ENCODE data around the gene HYOU1. TPM values are rescaled to one million over a fixed set of nuclear protein-coding genes. Genes with fewer than 3 reads are reported as not detected.
A peak's percentile ranks its signal among the peaks of the same experiment; 100 is the strongest.
"Not testable (repeated sequence)": the region's sequence is repeated elsewhere in the genome, so short reads cannot be mapped to it uniquely, and the experiment has no call there.

Gene HYOU1
- total and polyA plus RNA-seq, 2 donors from 2014 or later = 69.0 to 187 TPM

DNA sequence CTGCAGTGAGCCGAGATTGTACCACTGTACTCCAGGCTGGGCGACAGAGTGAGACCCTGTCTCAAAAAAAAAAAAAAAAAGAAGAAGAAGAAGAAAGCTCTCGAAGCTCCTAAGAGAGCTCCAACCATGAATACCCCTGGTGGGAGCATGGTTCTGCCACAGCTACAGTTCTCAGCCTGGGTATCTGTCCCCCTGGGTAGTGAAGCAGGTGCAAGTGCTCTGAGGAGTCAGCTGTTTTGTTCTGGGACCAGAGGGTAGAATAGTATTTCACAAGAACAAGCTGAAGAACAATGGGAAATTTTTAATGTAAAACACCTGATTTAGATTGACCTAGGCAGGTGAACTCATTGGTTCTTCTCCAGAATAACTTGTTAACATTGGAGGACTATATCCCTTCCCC is 4.3 kb upstream of the HYOU1 start:
- Histone ChIP-seq H3K27ac (ENCODE audit: low read depth in 2 of 2, low read length in 2 of 2) (no peak overlapping the region), H3K4me1 (ENCODE audit: control insufficient read depth in 2 of 3, insufficient read depth in 2 of 3, low read depth in 1 of 3, low read length in 3 of 3) (peaks cover 0 to 5% (median 3%) of the 10 kb centered on the region in 3 donors)
- DNase-seq = no peak

DNA sequence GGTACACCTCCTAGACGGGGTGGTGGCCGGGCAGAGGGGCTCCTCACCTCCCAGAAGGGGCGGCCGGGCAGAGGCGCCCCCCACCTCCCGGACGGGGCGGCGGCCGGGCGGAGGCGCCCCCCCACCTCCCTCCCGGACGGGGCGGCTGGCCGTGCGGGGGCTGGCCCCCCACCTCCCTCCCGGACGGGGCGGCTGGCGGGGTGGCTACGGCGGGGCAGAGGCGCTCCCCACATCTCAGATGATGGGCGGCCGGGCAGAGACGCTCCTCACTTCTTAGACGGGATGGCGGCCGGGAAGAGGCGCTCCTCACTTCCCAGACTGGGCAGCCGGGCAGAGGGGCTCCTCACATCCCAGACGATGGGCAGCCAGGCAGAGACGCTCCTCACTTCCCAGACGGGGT is 2.1 kb upstream of the HYOU1 start:
- H3K36me3 ChIP-seq (ENCODE audit: control insufficient read depth in 2 of 3, insufficient read depth in 3 of 3, low read length in 3 of 3) = peaks cover 0 to 15% (median 6%) of the 10 kb centered on the region in 3 donors
- DNase-seq; intact Hi-C loops (cut with DNase I); H3K4me3 ChIP-seq (ENCODE audit: low read length in 3 of 3); FAIRE-seq; H3K27ac ChIP-seq (ENCODE audit: low read depth in 2 of 2, low read length in 2 of 2); H3K27me3 ChIP-seq (ENCODE audit: control insufficient read depth, insufficient read depth, low read length); H3K9me3 ChIP-seq (ENCODE audit: control insufficient read depth in 2 of 3, insufficient read depth in 1 of 3, low read length in 3 of 3); H3K9ac ChIP-seq (ENCODE audit: low read length in 3 of 3): not testable (repeated sequence)
- peaks cover 0 to 11% (median 8%) of the 10 kb centered on the region in 3 donors for H3K4me1 ChIP-seq (ENCODE audit: control insufficient read depth in 2 of 3, insufficient read depth in 2 of 3, low read depth in 1 of 3, low read length in 3 of 3)

More for the DNA sequence above, 4.3 kb upstream of the HYOU1 start:
- H3K9me3 ChIP-seq (ENCODE audit: control insufficient read depth in 2 of 3, insufficient read depth in 1 of 3, low read length in 3 of 3) = no peaks in the 10 kb centered on the region
- TF ChIP-seq CTCF (IDR thresholded peaks at IDR 0.05; ENCODE audit: borderline replicate concordance, extremely low read depth, insufficient read depth) = no peak
- peaks cover 0 to 4% (median 0%) of the 10 kb centered on the region in 3 donors for H3K36me3 ChIP-seq (ENCODE audit: control insufficient read depth in 2 of 3, insufficient read depth in 3 of 3, low read length in 3 of 3)
- no peak overlapping the region for H3K4me3 ChIP-seq (ENCODE audit: low read length in 3 of 3)
- no peak overlapping the region for H3K9ac ChIP-seq (ENCODE audit: low read length in 3 of 3)
- no peaks in the 10 kb centered on the region for H3K27me3 ChIP-seq (ENCODE audit: control insufficient read depth, insufficient read depth, low read length)
- intact Hi-C loops (cut with DNase I) = no loop called here
- FAIRE-seq = no peak

DNA sequence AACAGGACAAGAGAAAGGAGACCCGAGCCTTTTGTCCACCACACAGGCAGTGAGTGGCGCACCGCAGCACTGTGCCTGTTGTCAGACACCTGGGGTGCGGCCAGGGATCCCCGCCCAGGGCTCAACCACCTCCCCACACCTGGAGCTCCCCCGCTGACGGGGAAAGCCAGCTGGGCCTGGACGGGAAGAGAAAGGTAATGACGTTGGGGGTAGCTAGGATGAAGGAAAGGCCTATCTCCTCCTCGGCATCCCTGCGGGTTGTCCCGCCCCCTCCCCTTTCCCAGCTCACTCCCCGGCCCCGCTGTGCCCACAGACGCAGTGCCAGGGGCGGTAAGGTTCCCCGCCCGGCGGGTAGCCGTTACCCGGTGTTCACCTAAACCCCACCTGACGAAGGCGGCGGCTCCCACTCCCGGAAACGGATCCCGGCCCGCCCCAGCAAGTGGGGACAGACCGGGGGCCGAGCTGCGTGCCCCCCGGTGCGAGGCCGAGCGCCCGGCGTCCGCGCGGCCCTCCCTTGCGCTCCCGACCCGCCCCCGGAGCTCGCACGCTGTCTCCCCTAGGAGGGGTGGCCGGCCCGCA is 495 bp downstream of the HYOU1 start:
- no peaks in the 10 kb centered on the region for H3K9me3 ChIP-seq (ENCODE audit: control insufficient read depth in 2 of 3, insufficient read depth in 1 of 3, low read length in 3 of 3)
- peaks cover 0 to 41% (median 28%) of the 10 kb centered on the region in 3 donors for H3K36me3 ChIP-seq (ENCODE audit: control insufficient read depth in 2 of 3, insufficient read depth in 3 of 3, low read length in 3 of 3)
- FAIRE-seq (no peak), DNase-seq (peak in 2 of 5 donors; percentile 24 to 88)
- peak overlapping the region; percentile 44 to 89 (median 82) for H3K9ac ChIP-seq (ENCODE audit: low read length in 3 of 3)
- H3K27ac ChIP-seq (ENCODE audit: low read depth in 2 of 2, low read length in 2 of 2) = peak overlapping the region; percentile 60 to 83
- no peaks in the 10 kb centered on the region for H3K27me3 ChIP-seq (ENCODE audit: control insufficient read depth, insufficient read depth, low read length)
- intact Hi-C loops (cut with DNase I) = no loop called here
- no peak for TF ChIP-seq CTCF (IDR thresholded peaks at IDR 0.05; ENCODE audit: borderline replicate concordance, extremely low read depth, insufficient read depth)
- H3K4me3 ChIP-seq (ENCODE audit: low read length in 3 of 3) = peak overlapping the region; percentile 62 to 80 (median 69)
- peaks cover 0 to 11% (median 8%) of the 10 kb centered on the region in 3 donors for H3K4me1 ChIP-seq (ENCODE audit: control insufficient read depth in 2 of 3, insufficient read depth in 2 of 3, low read depth in 1 of 3, low read length in 3 of 3)

DNA sequence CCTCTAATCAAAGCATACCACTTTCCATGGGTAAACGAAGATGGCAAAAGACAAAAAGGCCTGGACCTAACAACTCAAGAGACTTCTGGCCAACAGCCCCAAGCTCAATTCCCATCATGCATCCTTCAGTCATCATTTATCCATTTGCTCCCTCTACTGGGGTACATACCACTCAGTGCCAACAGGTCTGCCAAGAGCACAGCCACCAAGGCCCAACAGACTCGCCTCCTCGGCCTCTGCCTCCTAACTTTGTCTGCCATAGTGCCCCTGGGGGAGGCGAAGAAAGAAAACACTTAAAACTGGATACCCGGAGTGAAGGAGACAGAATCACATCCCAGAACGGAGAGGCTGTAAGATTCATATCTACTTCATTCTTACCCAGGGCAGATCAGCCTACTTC is 1.1 kb downstream of the HYOU1 start:
- FAIRE-seq (no peak), DNase-seq (peak in 2 of 5 donors; percentile 9 to 41)
- Histone ChIP-seq H3K36me3 (ENCODE audit: control insufficient read depth in 2 of 3, insufficient read depth in 3 of 3, low read length in 3 of 3) (peaks cover 0 to 39% (median 33%) of the 10 kb centered on the region in 3 donors), H3K27ac (ENCODE audit: low read depth in 2 of 2, low read length in 2 of 2) (no peak overlapping the region), H3K27me3 (ENCODE audit: control insufficient read depth, insufficient read depth, low read length) (no peaks in the 10 kb centered on the region), H3K4me1 (ENCODE audit: control insufficient read depth in 2 of 3, insufficient read depth in 2 of 3, low read depth in 1 of 3, low read length in 3 of 3) (peaks cover 0 to 11% (median 8%) of the 10 kb centered on the region in 3 donors), H3K4me3 (ENCODE audit: low read length in 3 of 3) (peak overlapping the region; percentile 62 to 80 (median 69)), H3K9me3 (ENCODE audit: control insufficient read depth in 2 of 3, insufficient read depth in 1 of 3, low read length in 3 of 3) (no peaks in the 10 kb centered on the region), H3K9ac (ENCODE audit: low read length in 3 of 3) (peak overlapping the region; percentile 44 to 89 (median 82))
- TF ChIP-seq CTCF (IDR thresholded peaks at IDR 0.05; ENCODE audit: borderline replicate concordance, extremely low read depth, insufficient read depth) = no peak
- intact Hi-C loops (cut with DNase I) = no loop called here
